HG03139 (cell line): Measurements from ENCODE around the gene ALDH3A1.

Experiments used
- ATAC-seq: cut with Tn5 transposase; IDR thresholded peaks from one replicate; pipeline ENCODE4 v1.9.1; 2021; ENCODE audit not compliant: unreplicated experiment

Gene ALDH3A1

DNA sequence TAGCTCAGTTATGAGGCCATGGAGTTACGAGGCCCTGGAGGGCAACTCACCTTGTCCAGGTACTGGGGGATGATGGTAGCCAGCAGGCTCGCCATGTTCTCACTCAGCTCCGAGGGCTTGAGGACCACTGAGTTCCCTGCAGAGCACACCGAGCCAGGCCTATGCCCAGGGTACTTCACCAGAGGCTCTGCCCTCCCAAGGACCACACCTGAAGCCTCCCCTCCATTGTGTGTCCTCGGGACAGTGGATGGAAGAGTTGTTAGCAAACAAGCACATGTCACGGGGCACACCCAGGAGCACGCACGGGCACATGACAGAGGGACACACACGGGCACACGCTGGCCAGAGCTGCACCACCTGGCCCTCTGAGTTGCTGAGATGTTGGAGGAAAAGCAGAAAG lies 5.6 kb downstream of the ALDH3A1 start:
- no peak for ATAC-seq

- no peak for ATAC-seq
These were observed 6.2 kb downstream of the ALDH3A1 start for GRCh38 chr17:19741832-19742457.

- no peak for ATAC-seq
These were observed 7.2 kb downstream of the ALDH3A1 start for GRCh38 chr17:19740933-19741332.

GRCh38 chr17:19739241-19740201 lies 8.6 kb downstream of the ALDH3A1 start:
- no peak for ATAC-seq

DNA sequence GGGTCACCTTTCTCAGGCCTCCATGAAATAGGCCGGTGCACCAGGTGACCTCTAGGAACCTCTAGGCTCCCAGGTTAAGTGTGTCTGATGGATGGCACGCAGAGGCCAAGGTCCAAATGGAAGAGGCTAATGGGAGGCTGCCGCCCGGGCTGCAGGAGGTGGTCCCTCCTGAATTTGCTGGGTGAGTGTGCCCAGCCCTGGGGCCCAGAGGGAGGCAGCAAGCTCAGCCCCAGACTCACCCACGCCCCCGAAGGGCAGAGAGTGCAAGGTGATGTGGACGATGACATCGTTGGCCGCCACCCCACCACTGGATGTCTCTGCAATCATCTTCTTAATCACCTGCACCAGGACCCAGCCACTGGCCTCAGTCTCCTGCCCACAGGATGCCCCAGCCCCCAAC lies 9.3 kb downstream of the ALDH3A1 start:
- ATAC-seq, result no peak

DNA sequence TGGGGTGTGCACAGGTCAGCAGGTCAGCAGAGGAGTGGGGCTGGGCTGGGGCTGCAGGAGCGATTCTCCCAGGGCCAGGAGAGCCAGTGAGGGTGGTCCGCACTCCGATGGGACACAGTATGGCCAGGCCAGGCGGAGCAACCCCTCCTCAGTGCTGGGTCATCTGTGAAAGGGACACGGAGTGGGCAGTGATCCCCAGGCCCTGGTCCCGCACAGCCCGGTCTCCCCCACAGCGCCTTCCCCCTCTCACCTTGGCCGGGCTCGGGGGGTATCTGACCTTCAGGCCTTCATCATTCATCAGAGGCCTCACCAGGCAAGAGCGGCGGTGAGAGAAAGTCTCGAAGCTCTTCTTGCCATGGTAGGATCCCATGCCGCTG lies 10.0 kb downstream of the ALDH3A1 start:
- no peak for ATAC-seq

- ATAC-seq, result no peak
These were observed 10.6 kb downstream of the ALDH3A1 start for GRCh38 chr17:19737305-19738072.

DNA sequence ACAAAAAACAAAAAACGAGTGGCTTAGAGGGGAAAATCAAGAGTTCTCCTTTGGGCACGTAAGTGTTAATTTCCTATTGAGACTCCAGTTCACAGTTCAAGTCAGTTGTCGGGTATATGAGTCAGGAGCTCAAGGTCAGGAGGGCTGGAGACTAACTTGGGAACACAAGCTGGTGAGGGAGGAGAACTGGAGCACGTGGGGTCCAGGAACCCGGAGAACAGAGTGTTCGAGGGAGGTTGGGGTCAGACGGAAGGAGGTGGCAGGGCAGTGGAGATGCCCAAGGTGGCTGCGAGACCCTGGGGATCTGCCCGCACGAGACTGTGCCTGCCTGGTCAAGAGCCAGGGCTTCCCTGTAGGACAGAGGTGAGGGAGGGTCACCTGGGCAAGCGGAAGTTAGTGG lies 12.0 kb downstream of the ALDH3A1 start:
- ATAC-seq, result no peak

GRCh38 chr17:19733953-19734526 lies 14.1 kb downstream of the ALDH3A1 start:
- ATAC-seq, result no peak

DNA sequence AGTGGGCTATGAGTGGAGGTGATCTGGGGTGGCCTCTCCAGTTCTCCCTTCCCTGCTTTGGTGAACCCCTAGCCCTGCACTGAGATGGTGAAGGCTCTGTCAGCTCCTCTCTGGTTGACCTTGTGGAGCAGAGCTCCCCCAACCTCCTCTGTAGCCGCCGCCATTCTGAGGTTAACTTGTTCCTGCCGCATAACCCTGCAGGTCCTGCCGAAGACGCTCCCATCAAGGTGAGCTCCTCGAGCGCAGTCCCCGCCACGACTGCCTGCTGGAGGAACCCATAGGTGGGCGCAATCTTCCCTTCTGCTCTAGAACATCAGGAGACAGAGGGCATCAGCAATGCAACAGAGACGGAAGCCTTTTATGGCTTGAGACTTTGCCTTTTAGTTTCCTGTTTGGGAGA lies 16.5 kb downstream of the ALDH3A1 start:
- no peak for ATAC-seq

- ATAC-seq, result no peak
These were observed 17.3 kb downstream of the ALDH3A1 start for GRCh38 chr17:19730843-19731242.

- ATAC-seq, result no peak
These were observed 18.2 kb downstream of the ALDH3A1 start for GRCh38 chr17:19729900-19730299.

DNA sequence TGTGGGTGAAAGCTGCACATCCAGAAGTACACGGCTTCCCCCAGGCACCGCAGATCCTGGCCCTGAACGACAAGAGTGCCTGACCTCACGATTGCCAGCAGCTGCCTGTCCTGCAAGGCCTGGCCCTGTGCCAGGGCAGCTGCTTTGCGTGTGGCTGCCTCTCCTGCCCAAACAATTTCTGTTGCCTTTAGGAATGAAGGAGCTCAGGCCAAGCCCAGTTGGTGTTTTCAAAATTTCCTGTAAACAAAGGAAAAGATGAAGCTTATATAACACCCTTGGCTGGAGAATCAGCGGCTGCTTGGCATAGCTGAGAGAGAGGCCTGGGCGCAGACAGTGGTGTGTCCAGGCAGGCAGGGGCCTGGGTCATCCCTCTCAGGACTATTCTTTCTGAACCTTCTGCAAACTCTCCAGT lies 20.0 kb downstream of the ALDH3A1 start:
- ATAC-seq, result no peak

GRCh38 chr17:19727501-19728078 lies 20.5 kb downstream of the ALDH3A1 start:
- ATAC-seq, result no peak

DNA sequence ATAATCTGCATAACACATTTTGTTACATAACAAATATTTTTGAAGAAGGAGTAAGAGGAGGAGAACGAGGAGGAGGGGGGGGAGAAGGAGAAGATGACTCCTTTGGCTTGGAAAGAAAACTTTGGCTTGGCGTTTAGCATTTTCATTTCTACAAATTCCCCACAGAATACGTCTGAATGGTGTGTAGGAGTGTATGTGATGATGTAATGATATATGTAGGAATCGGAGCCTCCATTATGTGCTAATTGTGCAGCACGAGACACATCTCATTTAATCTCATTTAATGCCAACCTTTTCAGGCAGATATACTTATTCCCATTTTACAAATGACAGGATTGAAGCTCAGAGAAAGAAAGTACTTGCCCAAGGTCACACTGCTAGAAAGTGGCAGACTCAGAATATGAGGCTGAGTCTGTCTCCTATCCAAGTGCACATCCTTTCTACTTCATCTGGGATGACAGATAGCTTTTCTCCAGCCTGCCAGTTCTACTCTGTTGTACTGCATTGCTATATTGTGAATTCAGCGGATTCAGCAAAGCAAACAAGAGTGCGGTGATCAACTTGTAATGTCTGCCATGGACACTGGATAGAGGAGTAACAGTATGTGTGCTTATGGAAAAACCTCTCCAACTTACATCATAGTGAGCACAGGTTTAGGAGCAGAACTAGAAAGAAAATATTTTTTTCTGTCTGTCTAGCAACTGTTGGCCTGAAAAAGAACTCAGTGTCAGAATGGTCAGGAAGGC lies 21.3 kb downstream of the ALDH3A1 start:
- no peak for ATAC-seq

GRCh38 chr17:19725486-19725885 lies 22.6 kb downstream of the ALDH3A1 start:
- ATAC-seq, result no peak

GRCh38 chr17:19724501-19725420 lies 23.3 kb downstream of the ALDH3A1 start:
- no peak for ATAC-seq

DNA sequence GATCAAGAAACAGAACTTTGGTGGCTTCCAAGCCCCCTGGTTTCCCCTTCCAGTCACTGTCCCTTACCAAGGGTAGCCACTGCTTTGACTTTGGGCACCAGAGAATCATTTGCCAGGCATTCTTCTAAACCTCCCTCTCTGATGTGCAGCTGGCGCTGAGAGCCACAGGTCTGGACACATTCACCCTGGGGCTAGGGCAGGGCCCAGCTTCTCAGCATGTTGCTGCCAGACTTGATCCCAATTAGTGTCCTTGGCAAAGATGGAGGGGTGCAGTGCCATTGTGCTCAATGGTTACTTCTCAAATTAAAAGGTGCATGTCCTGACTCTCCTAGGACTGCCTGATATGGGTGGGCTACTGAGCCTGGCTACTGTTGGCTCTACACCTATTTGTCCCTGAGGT lies 24.1 kb downstream of the ALDH3A1 start:
- ATAC-seq, result no peak
